Endothelial cell of umbilical vein (primary cell): ENCODE measurements around the gene C3. TPM values are rescaled to one million over a fixed set of nuclear protein-coding genes. Genes with fewer than 3 reads are reported as not detected.

Experiments used
- BruUV-seq: library from RNA; stranded (reverse); fragments of 400-500 nt; replicated peaks from 2 replicates; lab custom pipeline; 2021; lab: Mats Ljungman, UMichigan
- CTCF ChIA-PET: fragments of 300-600, 350-600 bp; sonication (Branson Sonifier 250); formaldehyde crosslinking; loops from one replicate; lab custom pipeline; 2021; ENCODE audit warnings: antibody characterized with exemption, inconsistent platforms; lab: Charles Lee
- POLR2A ChIA-PET: fragments of 300-600, 350-600 bp; sonication (Branson Sonifier 250); formaldehyde crosslinking; loops from one replicate; lab custom pipeline; 2021; ENCODE audit warnings: antibody characterized with exemption, inconsistent platforms; lab: Charles Lee
- DNase-seq: peaks from one replicate; pipeline ENCODE4 v3.0.0-alpha.2; 2011; ENCODE audit warnings: low read depth, low spot score
- FAIRE-seq: peaks from 2 replicates; lab custom pipeline; 2011; peaks lifted over from hg19 to GRCh38; lab: Jason Lieb, UNC
- H2AFZ ChIP-seq: 2 replicates; pipeline ENCODE4 v1.6.0; 2012; ENCODE audit warnings: low read depth, low read length, control low read depth, inconsistent platforms
- H3K27ac ChIP-seq: 2 replicates; pipeline ENCODE4 v1.5.1; 2011; ENCODE audit warnings: low read depth, mild to moderate bottlenecking, control low read depth, low read length, moderate library complexity; ENCODE audit not compliant: insufficient read depth
- H3K27me3 ChIP-seq, 2 experiments: 2 replicates each; pipeline versions ENCODE4 v1.6.0 to v1.6.1; 2011; ENCODE audit warnings: low read length in 2 of 2, mixed read lengths in 1 of 2; ENCODE audit not compliant: control insufficient read depth in 2 of 2, insufficient read depth in 2 of 2
- H3K36me3 ChIP-seq, 2 experiments: 2 replicates in 1 of 2; 3 replicates in 1 of 2; pipeline ENCODE4 v1.5.1; 2011; ENCODE audit warnings: low read length in 2 of 2, mild to moderate bottlenecking in 1 of 2, moderate library complexity in 1 of 2; ENCODE audit not compliant: control insufficient read depth in 2 of 2, insufficient read depth in 2 of 2; ENCODE audit errors: extremely low read depth in 1 of 2
- H3K4me1 ChIP-seq: 3 replicates; pipeline ENCODE4 v1.5.1; 2011; ENCODE audit warnings: mild to moderate bottlenecking, low read length; ENCODE audit not compliant: control insufficient read depth, insufficient read depth; ENCODE audit errors: extremely low read depth
- H3K4me2 ChIP-seq: 2 replicates; pipeline ENCODE4 v1.6.1; 2011; ENCODE audit warnings: low read length, control low read depth, mixed read lengths; ENCODE audit not compliant: insufficient read depth
- H3K4me3 ChIP-seq, 3 experiments: fragments of 200-600 bp in 1 of 3; sonication (generic), shearing (Covaris generic) in 1 of 3; replicated peaks in 1 of 3; 2 replicates each; pipeline ENCODE4 v1.5.1; 2011 to 2016; ENCODE audit warnings: control low read depth in 3 of 3, low read length in 3 of 3, mild to moderate bottlenecking in 2 of 3, inconsistent platforms in 1 of 3, low read depth in 1 of 3, moderate library complexity in 1 of 3; ENCODE audit not compliant: insufficient read depth in 1 of 3
- H3K79me2 ChIP-seq: 2 replicates; pipeline ENCODE4 v1.6.0; 2012; ENCODE audit warnings: low read length, inconsistent platforms; ENCODE audit not compliant: control insufficient read depth, insufficient read depth
- H3K9ac ChIP-seq: replicated peaks from 2 replicates; pipeline ENCODE3; 2011; ENCODE audit warnings: low read length, control low read depth; ENCODE audit not compliant: insufficient read depth; ENCODE audit errors: extremely low read depth
- H3K9me1 ChIP-seq: replicated peaks from 3 replicates; pipeline ENCODE4 v1.6.0; 2011; ENCODE audit warnings: mild to moderate bottlenecking, low read length; ENCODE audit not compliant: control insufficient read depth, insufficient read depth; ENCODE audit errors: extremely low read depth
- H3K9me3 ChIP-seq: replicated peaks from 2 replicates; pipeline ENCODE4 v1.5.1; 2012; ENCODE audit warnings: low read length, inconsistent platforms; ENCODE audit not compliant: control insufficient read depth, insufficient read depth
- H4K20me1 ChIP-seq: replicated peaks from 2 replicates; pipeline ENCODE3; 2011; ENCODE audit warnings: mild to moderate bottlenecking, low read length; ENCODE audit not compliant: control insufficient read depth, insufficient read depth; ENCODE audit errors: extremely low read depth
- EZH2 ChIP-seq: IDR thresholded peaks from 2 replicates; pipeline ENCODE4 v1.6.1; 2012; ENCODE audit warnings: borderline replicate concordance, low read depth, mild to moderate bottlenecking, moderate library complexity, low read length, inconsistent platforms; ENCODE audit not compliant: severe bottlenecking
- FOS ChIP-seq: IDR thresholded peaks from 2 replicates; pipeline ENCODE4 v1.6.1; 2011; ENCODE audit warnings: mild to moderate bottlenecking, low read length, moderate library complexity, borderline replicate concordance; ENCODE audit not compliant: insufficient read depth
- GATA2 ChIP-seq: IDR thresholded peaks from 2 replicates; pipeline ENCODE4 v1.7.0; 2011; ENCODE audit warnings: low read depth, mild to moderate bottlenecking, moderate library complexity, mixed read lengths, low read length; ENCODE audit not compliant: insufficient read length, insufficient read depth
- JUN ChIP-seq: IDR thresholded peaks from 2 replicates; pipeline ENCODE4 v1.6.1; 2011; ENCODE audit warnings: borderline replicate concordance, low read depth; ENCODE audit not compliant: insufficient read length, insufficient read depth
- MYC ChIP-seq: IDR thresholded peaks from one replicate; pipeline ENCODE4 v1.6.1; 2011; ENCODE audit warnings: mild to moderate bottlenecking, low read depth, low read length
- POLR2A ChIP-seq: IDR thresholded peaks from 2 replicates; pipeline ENCODE4 v1.6.1; 2012; ENCODE audit warnings: low read depth, mild to moderate bottlenecking, control low read depth, low read length
- POLR2AphosphoS5 ChIP-seq: IDR thresholded peaks from 2 replicates; pipeline ENCODE4 v1.6.1; 2012; ENCODE audit warnings: low read depth, mild to moderate bottlenecking, control low read depth, low read length, moderate library complexity; ENCODE audit not compliant: insufficient read depth
- dilution Hi-C: fragments of 300-500 bp; cut with MboI; formaldehyde crosslinking; loops from one replicate; pipeline ENCODE4 v1.15.0; 2019; ENCODE audit warnings: low sequenced_read_pairs; ENCODE audit not compliant: extremely low pct_ligation_motif_present
- intact Hi-C: fragments of 100-400 bp; cut with micrococcal nuclease; formaldehyde crosslinking; loops from one replicate; pipeline ENCODE4 v1.10.0; 2022
- polyA plus RNA-seq, 4 experiments: library from polyadenylated mRNA; depleted of rRNA in 3 of 4; stranded (reverse) in 3 of 4; unstranded in 1 of 4; fragments of >200 nt; gene quantifications; 2 replicates each; pipeline versions ENCODE4 v1.2.1 to v1.2.3, GENCODE V29; 2011 to 2012; ENCODE audit warnings: missing spikeins in 1 of 4
- total RNA-seq: library from RNA; stranded (reverse); gene quantifications from 2 replicates; pipeline ENCODE4 v1.2.3, GENCODE V29; 2021
- TF ChIP-seq, protein P1 (sequence below), 2 donors: IDR thresholded peaks; 1 replicate in 1 of 2; 2 replicates in 1 of 2; pipeline ENCODE4 v1.5.1; 2011; ENCODE audit warnings: low read length in 2 of 2, mild to moderate bottlenecking in 2 of 2, moderate library complexity in 2 of 2, control low read depth in 1 of 2, inconsistent platforms in 1 of 2, low read depth in 1 of 2; ENCODE audit not compliant: insufficient read depth in 1 of 2; ENCODE audit errors: extremely low read depth in 1 of 2
- TF ChIP-seq, protein P2 (sequence below): IDR thresholded peaks from 2 replicates; pipeline ENCODE4 v1.6.1; 2011; ENCODE audit not compliant: insufficient read depth, insufficient read length

The C3 gene
- total and polyA plus RNA-seq, 2 donors (not counting 3 experiments of a cell fraction or from before 2014, with no cell fraction given): 0.23 TPM; not detected in 1

GRCh38 chr19:6719540-6719861, 949 bp downstream of the C3 start:
- dilution Hi-C loops: no loop called here

More at GRCh38 chr19:6719540-6719861, 949 bp downstream of the C3 start:
- no peak overlapping the region for H3K27ac ChIP-seq
- POLR2A ChIA-PET: no interaction called here
- no peak overlapping the region for H3K4me2 ChIP-seq
- H3K4me3 ChIP-seq: no peak overlapping the region
- no peaks in the 10 kb centered on the region for H3K9me3 ChIP-seq
- H2AFZ ChIP-seq: no peak overlapping the region
- TF ChIP-seq EZH2: no peak
- no peak for TF ChIP-seq FOS
- TF ChIP-seq, protein P1, sequence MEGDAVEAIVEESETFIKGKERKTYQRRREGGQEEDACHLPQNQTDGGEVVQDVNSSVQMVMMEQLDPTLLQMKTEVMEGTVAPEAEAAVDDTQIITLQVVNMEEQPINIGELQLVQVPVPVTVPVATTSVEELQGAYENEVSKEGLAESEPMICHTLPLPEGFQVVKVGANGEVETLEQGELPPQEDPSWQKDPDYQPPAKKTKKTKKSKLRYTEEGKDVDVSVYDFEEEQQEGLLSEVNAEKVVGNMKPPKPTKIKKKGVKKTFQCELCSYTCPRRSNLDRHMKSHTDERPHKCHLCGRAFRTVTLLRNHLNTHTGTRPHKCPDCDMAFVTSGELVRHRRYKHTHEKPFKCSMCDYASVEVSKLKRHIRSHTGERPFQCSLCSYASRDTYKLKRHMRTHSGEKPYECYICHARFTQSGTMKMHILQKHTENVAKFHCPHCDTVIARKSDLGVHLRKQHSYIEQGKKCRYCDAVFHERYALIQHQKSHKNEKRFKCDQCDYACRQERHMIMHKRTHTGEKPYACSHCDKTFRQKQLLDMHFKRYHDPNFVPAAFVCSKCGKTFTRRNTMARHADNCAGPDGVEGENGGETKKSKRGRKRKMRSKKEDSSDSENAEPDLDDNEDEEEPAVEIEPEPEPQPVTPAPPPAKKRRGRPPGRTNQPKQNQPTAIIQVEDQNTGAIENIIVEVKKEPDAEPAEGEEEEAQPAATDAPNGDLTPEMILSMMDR (IDR thresholded peaks at IDR 0.05; ENCODE audit: extremely low read depth in 1 of 2, insufficient read depth in 1 of 2, low read depth in 1 of 2, low read length in 2 of 2): no peak
- TF ChIP-seq, protein P2, sequence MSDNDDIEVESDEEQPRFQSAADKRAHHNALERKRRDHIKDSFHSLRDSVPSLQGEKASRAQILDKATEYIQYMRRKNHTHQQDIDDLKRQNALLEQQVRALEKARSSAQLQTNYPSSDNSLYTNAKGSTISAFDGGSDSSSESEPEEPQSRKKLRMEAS: no peak
- no peak for TF ChIP-seq POLR2A
- no peak for TF ChIP-seq JUN
- TF ChIP-seq POLR2AphosphoS5: no peak
- no peak for TF ChIP-seq GATA2
- TF ChIP-seq MYC: no peak
- CTCF ChIA-PET: no interaction called here
- H3K27me3 ChIP-seq: no peaks in the 10 kb centered on the region
- H3K79me2 ChIP-seq: no peaks in the 10 kb centered on the region
- FAIRE-seq (no peak), DNase-seq (no peak)
- H3K4me1 ChIP-seq: no peaks in the 10 kb centered on the region
- no peaks in the 10 kb centered on the region for H3K36me3 ChIP-seq
- intact Hi-C loops: no loop called here
- no TSS peak for BruUV-seq
- H3K9ac ChIP-seq: no peak overlapping the region
- no peaks in the 10 kb centered on the region for H3K9me1 ChIP-seq
- H4K20me1 ChIP-seq: no peaks in the 10 kb centered on the region
